Heart left ventricle (tissue), 16 donors: Measurements from ENCODE around the gene GABRR1. TPM values are rescaled to one million over a fixed set of nuclear protein-coding genes. Genes with fewer than 3 reads are reported as not detected.
A peak's percentile ranks its signal among the peaks of the same experiment; 100 is the strongest.

ENCODE experiments used
- ATAC-seq, 4 donors: fragments of 200-7000 bp; cut with Tn5 transposase; one replicate each; pipeline ENCODE4 v1.9.1; 2020 to 2022; ENCODE audit warnings: moderate library complexity in 4 of 4, mild to moderate bottlenecking in 3 of 4, moderate number of reproducible peaks in 1 of 4
- DNase-seq, 5 donors: peaks; one replicate each; pipeline ENCODE4 v3.0.0-alpha.2; 2020
- H3K27ac ChIP-seq, 12 donors: fragments of 200-600 bp; sonication (generic) in 4 of 12; one replicate each; pipeline versions ENCODE4 v1.5.0 to v1.8.0; 2016 to 2022; ENCODE audit warnings: mild to moderate bottlenecking in 2 of 12
- H3K27me3 ChIP-seq, 9 donors: fragments of 200-600 bp; sonication (generic) in 2 of 9; one replicate each; pipeline versions ENCODE4 v1.5.1 to v1.8.0; 2016 to 2022; ENCODE audit warnings: mild to moderate bottlenecking in 3 of 9
- H3K36me3 ChIP-seq, 9 donors: fragments of 200-600 bp; sonication (generic) in 2 of 9; one replicate each; pipeline versions ENCODE4 v1.5.0 to v1.8.0; 2018 to 2022; ENCODE audit warnings: mild to moderate bottlenecking in 2 of 9
- H3K4me1 ChIP-seq, 12 donors: fragments of 200-600 bp; sonication (generic) in 4 of 12; one replicate each; pipeline versions ENCODE4 v1.5.0 to v1.8.0; 2016 to 2022; ENCODE audit warnings: mild to moderate bottlenecking in 3 of 12
- H3K4me3 ChIP-seq, 12 donors: fragments of 200-600 bp; sonication (generic) in 4 of 12; one replicate each; pipeline versions ENCODE4 v1.5.0 to v1.8.0; 2017 to 2022; ENCODE audit warnings: mild to moderate bottlenecking in 9 of 12, moderate library complexity in 4 of 12
- H3K9me3 ChIP-seq, 12 donors: fragments of 200-600 bp; sonication (generic) in 4 of 12; one replicate each; pipeline versions ENCODE4 v1.5.0 to v1.8.0; 2016 to 2022; ENCODE audit warnings: mild to moderate bottlenecking in 1 of 12
- POLR2A ChIP-seq, 2 donors: fragments of 450-650 bp; IDR thresholded peaks; one replicate each; pipeline ENCODE4 v1.6.1; 2017; ENCODE audit warnings: antibody characterized with exemption in 2 of 2, mild to moderate bottlenecking in 2 of 2, moderate library complexity in 2 of 2
- WGBS, 4 donors: extraction: QIAGEN DNeasy Blood & Tissue Kit in 2 of 4; methylation state at CpG; one replicate each; pipeline versions ENCODE4 v1.1.5 to v1.1.7; 2013 to 2018; 5-methylcytosine and 5-hydroxymethylcytosine counted together
- intact Hi-C, 10 donors: fragments of 100-400 bp; cut with DNase I; formaldehyde crosslinking; loops; one replicate each; pipeline versions ENCODE4 v1.11.1 to v1.14.2; 2022
- polyA plus RNA-seq, 2 donors: library from polyadenylated mRNA; stranded (reverse); fragments of 200-250 nt; gene quantifications; one replicate each; pipeline ENCODE4 v1.2.3, GENCODE V29; 2013
- total RNA-seq, 9 donors: library from RNA; depleted of rRNA in 2 of 9; stranded (reverse); fragments of >200 nt in 2 of 9; fragmentation: NEBNext Ultra II Directional in 3 of 9; extraction: Animal tissue kit (Norgen Biotek cat#: 25700) in 3 of 9; gene quantifications; one replicate each; pipeline versions ENCODE4 v1.1.0 to v1.2.4, GENCODE V29; 2016 to 2023
- TF ChIP-seq, protein P1 (sequence below), 12 donors: fragments of 200-600 bp; sonication (generic) in 4 of 12; IDR thresholded peaks; one replicate each; pipeline versions ENCODE4 v1.5.0 to v1.8.0; 2018 to 2022; ENCODE audit warnings: antibody characterized with exemption in 12 of 12, mild to moderate bottlenecking in 5 of 12
- donor health status: ischemic (EF 13 %, LVEDD 7.1; RV severe dilation, severe dysfunction).
- donor health status: healthy with polysubstance abuse.
- donor health status: DM: no; HTN: yes; CAD: no.
- donor health status: DM: no; HTN: no; CAD: no.
- donor health status: ischemic (EF 25% LVEDD 6.9; RV normal size, moderate dysfunction).
- donor health status: ischemic (EF 25% LVEDD 5.7; RV mildly dilated, moderate dysfunction).
- donor health status: healthy.
- donor health status: DM: yes; HTN: yes; CAD: no.
- donor health status: ischemic (EF 35%, LVEDD 5.7; RV mildly dilated, moderate dysfunction).
- donor health status: nonischemic (EF 11% LVEDD 7.7; RV severe dilation, severe dysfunction).
- donor health status: DM: yes; HTN: yes; CAD: no.
- donor health status: PGD.
- donor health status: ischemic (EF 29% LVEDD 5.4; RV normal size, mild dysfunction).
- donor health status: nonischemic (EF 23%, LVEDD 6.1; RV moderate dilation, normal function).

Gene GABRR1
- total and polyA plus RNA-seq, 11 donors = not detected

DNA sequence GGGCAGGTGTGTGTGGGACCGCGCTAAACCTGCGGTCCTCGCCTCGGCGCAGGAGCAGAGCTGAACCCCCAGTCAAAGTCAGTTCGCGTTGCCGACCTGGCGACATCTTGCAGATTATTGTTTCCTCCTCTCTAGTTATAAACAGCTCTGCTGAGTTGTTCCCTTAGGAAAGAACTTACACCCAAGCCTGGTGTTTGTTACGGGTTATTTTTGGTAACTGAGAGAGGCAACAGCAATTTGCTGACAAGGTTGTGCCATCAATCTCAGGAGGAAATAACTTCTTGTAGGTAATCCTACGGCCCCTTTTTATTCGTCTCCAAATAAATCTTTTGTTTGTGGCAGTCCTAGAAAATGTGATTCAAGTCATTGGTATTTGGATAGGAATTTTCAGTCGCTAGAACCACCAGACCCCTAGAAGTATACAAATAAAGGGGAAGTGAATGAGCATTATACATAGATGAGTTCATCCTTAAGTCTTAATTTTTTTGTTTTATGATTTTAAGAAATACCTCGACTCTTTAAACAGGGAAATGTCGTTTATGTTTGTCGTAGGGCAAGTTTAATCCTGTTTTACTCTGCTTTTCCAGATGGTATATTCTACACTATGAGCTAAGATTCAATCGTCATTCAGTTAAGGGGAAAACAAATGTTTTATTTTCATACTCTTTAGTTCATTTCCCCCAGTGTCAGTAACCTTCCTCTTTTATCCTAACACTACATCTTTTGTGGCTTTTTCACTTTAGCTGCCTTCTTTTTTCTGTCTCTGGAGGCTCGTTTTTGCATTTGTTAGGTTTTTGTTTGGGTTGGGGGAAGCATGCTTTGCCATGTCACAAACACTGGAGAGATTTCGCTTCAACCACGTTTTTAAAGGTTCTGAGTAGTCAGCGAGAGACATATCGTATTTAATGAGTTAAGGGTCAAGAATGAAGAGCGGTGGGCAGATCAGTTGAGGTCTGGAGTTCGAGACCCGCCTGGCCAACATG, 70.1 kb downstream of the GABRR1 start:
- H3K4me3 ChIP-seq = peak overlapping the region; percentile 61 to 92 (median 85)
- H3K36me3 ChIP-seq = peaks cover 0 to 18% (median 0%) of the 10 kb centered on the region in 9 donors
- DNase-seq (no peak), ATAC-seq (peak; percentile 18 to 73 (median 45))
- whole genome bisulfite sequencing, 4 donors = 29 to 40% (median 34%) methylated on average over 22 to 26 of the region's 26 CpGs
- intact Hi-C loops = loop anchor here in 5 of 10 donors (5.0 to 10.0 kb wide), 3 partner anchors 62 to 218 kb away; partner anchors contain the start of gene PNRC1 (in 4 of the 5)
- peaks cover 0 to 25% (median 7%) of the 10 kb centered on the region in 12 donors for H3K4me1 ChIP-seq
- H3K27me3 ChIP-seq = no peaks in the 10 kb centered on the region
- H3K9me3 ChIP-seq = no peaks in the 10 kb centered on the region
- H3K27ac ChIP-seq = peak overlapping the region; percentile 82 to 98 (median 90)
- TF ChIP-seq, protein P1, sequence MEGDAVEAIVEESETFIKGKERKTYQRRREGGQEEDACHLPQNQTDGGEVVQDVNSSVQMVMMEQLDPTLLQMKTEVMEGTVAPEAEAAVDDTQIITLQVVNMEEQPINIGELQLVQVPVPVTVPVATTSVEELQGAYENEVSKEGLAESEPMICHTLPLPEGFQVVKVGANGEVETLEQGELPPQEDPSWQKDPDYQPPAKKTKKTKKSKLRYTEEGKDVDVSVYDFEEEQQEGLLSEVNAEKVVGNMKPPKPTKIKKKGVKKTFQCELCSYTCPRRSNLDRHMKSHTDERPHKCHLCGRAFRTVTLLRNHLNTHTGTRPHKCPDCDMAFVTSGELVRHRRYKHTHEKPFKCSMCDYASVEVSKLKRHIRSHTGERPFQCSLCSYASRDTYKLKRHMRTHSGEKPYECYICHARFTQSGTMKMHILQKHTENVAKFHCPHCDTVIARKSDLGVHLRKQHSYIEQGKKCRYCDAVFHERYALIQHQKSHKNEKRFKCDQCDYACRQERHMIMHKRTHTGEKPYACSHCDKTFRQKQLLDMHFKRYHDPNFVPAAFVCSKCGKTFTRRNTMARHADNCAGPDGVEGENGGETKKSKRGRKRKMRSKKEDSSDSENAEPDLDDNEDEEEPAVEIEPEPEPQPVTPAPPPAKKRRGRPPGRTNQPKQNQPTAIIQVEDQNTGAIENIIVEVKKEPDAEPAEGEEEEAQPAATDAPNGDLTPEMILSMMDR (IDR thresholded peaks at IDR 0.05) = no peak
- TF ChIP-seq POLR2A (IDR thresholded peaks at IDR 0.05) = peak in 1 of 2 donors; percentile 38

- Histone ChIP-seq H3K4me1 (peaks cover 0 to 25% (median 7%) of the 10 kb centered on the region in 12 donors), H3K27ac (peak within 1 kb of the TSS; percentile 82 to 98 (median 90)), H3K4me3 (peak within 1 kb of the TSS; percentile 61 to 92 (median 85)), H3K27me3 (no peaks in the 10 kb centered on the region), H3K36me3 (peaks cover 0 to 10% (median 0%) of the 10 kb centered on the region in 9 donors), H3K9me3 (no peaks in the 10 kb centered on the region)
- peak; percentile 2 to 64 for TF ChIP-seq POLR2A (IDR thresholded peaks at IDR 0.05)
- TF ChIP-seq, protein P1 (IDR thresholded peaks at IDR 0.05) = no peak
- peak; percentile 92 to 98 (median 95) for ATAC-seq
- intact Hi-C loops = loop anchor here in 5 of 10 donors (5.0 to 10.0 kb wide), 3 partner anchors 61 to 219 kb away; partner anchors contain the start of gene PNRC1 (in 4 of the 5)
- 0 to 2% (median 0%) methylated on average over 17 to 102 of the region's 102 CpGs for WGBS, 4 donors
- DNase-seq = peak; percentile 70 to 77 (median 74)
Measured at GRCh38 chr6:89145956-89146717, 71.0 kb downstream of the GABRR1 start, which contains the start of gene PM20D2. Gene PM20D2 (plus strand): TSS chr6:89146055. CDS start chr6:89146145, 90 bp downstream.

DNA sequence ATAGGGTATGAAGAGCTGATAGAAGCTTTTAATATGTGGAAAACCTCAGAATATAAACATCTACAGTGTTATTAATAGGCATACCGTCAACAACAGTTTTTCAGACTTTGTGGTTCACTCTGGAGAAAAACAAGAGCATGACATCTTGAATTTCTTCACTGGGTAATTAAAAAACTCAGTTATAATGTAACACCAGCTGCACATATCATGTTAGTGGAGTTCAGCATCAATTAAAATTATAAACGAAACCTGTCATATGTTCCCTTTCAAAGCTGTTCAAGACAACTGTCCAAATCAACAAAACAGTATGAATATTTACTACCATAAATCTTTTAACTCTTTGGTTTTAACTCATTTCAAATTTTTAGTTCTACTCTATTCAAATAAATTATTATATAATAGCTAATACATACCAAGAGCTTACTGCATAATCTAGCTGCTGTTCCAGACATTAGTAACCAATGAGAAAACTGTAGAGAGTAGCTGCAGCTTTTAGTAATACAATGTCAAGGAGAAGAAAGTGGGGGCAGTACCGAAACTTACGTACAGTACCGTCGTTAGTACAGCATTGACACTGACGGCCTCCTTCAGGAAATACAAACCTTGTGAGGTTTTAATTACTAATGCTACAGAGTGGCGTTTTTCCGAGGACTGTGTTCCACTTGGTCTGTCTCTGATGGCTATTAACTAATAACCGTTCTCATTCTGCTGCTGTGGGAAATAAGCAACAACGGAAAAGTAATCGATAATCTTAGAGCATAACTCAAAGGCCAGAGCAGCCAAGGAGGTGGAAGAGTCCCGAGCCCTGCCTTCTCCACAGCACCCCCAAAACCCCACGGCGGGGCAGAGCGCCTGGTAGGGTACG, 71.8 kb downstream of the GABRR1 start:
- peak overlapping the region; percentile 82 to 98 (median 90) for H3K27ac ChIP-seq
- intact Hi-C loops = loop anchor here in 5 of 10 donors (5.0 to 10.0 kb wide), 3 partner anchors 61 to 219 kb away; partner anchors contain the start of gene PNRC1 (in 4 of the 5)

More for the DNA sequence above, 71.8 kb downstream of the GABRR1 start:
- DNase-seq (no peak), ATAC-seq (peak in 2 of 4 donors; percentile 20 to 26)
- TF ChIP-seq, protein P1 (IDR thresholded peaks at IDR 0.05) = no peak
- TF ChIP-seq POLR2A (IDR thresholded peaks at IDR 0.05) = no peak
- H3K4me3 ChIP-seq = peak overlapping the region; percentile 61 to 92 (median 85)
- H3K4me1 ChIP-seq = peaks cover 0 to 28% (median 7%) of the 10 kb centered on the region in 12 donors
- no peaks in the 10 kb centered on the region for H3K9me3 ChIP-seq
- no peaks in the 10 kb centered on the region for H3K27me3 ChIP-seq
- 8 to 11% (median 10%) methylated on average over 15 to 17 of the region's 17 CpGs for WGBS, 4 donors
- H3K36me3 ChIP-seq = peaks cover 0 to 10% (median 0%) of the 10 kb centered on the region in 9 donors
